B cell (primary cell): ENCODE data around the gene ADAMTS8. TPM values are rescaled to one million over a fixed set of nuclear protein-coding genes. Genes with fewer than 3 reads are reported as not detected.
A peak's percentile ranks its signal among the peaks of the same experiment; 100 is the strongest.

Source experiments
- ATAC-seq: fragments of 200-7000 bp; cut with Tn5 transposase; one replicate; pipeline ENCODE4 v1.10.0; 2021; ENCODE audit warnings: low read depth, mild to moderate bottlenecking, moderate number of reproducible peaks, moderate library complexity
- CTCF ChIA-PET: fragments of 350-600 bp; sonication (Branson Sonifier 250); formaldehyde crosslinking; loops from one replicate; lab custom pipeline; 2021; ENCODE audit warnings: antibody characterized with exemption, inconsistent platforms; lab: Charles Lee
- POLR2A ChIA-PET: fragments of 350-600 bp; sonication (Branson Sonifier 250); formaldehyde crosslinking; loops from one replicate; lab custom pipeline; 2021; ENCODE audit warnings: antibody characterized with exemption; lab: Charles Lee
- DNase-seq: peaks from one replicate; pipeline ENCODE4 v3.0.0; 2013
- H2AFZ ChIP-seq: 2 replicates; pipeline ENCODE4 v1.6.1; 2012; ENCODE audit warnings: mild to moderate bottlenecking, low read depth, low read length; ENCODE audit not compliant: insufficient read depth, poor library complexity, severe bottlenecking
- H3K27ac ChIP-seq, 2 donors: 1 replicate in 1 of 2; 2 replicates in 1 of 2; pipeline ENCODE4 v1.5.1; 2012 to 2013; ENCODE audit warnings: low read length in 2 of 2, mild to moderate bottlenecking in 2 of 2, moderate library complexity in 1 of 2
- H3K27me3 ChIP-seq, 4 experiments: fragments of 200-600 bp in 1 of 4; sonication (generic) in 1 of 4; replicated peaks in 1 of 4; 1 replicate in 2 of 4; 2 replicates in 2 of 4; pipeline versions ENCODE4 v1.6.1 to v1.7.0; 2013 to 2016; ENCODE audit warnings: low read length in 3 of 4, mild to moderate bottlenecking in 2 of 4, mixed read lengths in 1 of 4, moderate library complexity in 1 of 4; ENCODE audit not compliant: insufficient read depth in 4 of 4, control insufficient read depth in 3 of 4; ENCODE audit errors: control extremely low read depth in 1 of 4
- H3K36me3 ChIP-seq, 2 experiments: replicated peaks in 1 of 2; 1 replicate in 1 of 2; 2 replicates in 1 of 2; pipeline versions ENCODE4 v1.6.1 to v1.7.1; 2013; ENCODE audit warnings: low read length in 1 of 2; ENCODE audit not compliant: insufficient read depth in 2 of 2, control insufficient read depth in 1 of 2; ENCODE audit errors: control extremely low read depth in 1 of 2, extremely low read depth in 1 of 2
- H3K4me1 ChIP-seq, 2 donors: fragments of 200-600 bp in 1 of 2; sonication (generic) in 1 of 2; 1 replicate in 1 of 2; 2 replicates in 1 of 2; pipeline versions ENCODE4 v1.5.1 to v1.6.1; 2013 to 2017; ENCODE audit warnings: low read length in 2 of 2; ENCODE audit not compliant: control insufficient read depth in 2 of 2, insufficient read depth in 2 of 2
- H3K4me2 ChIP-seq: replicated peaks from 2 replicates; pipeline ENCODE3; 2012; ENCODE audit warnings: mild to moderate bottlenecking, low read depth, low read length; ENCODE audit not compliant: poor library complexity, severe bottlenecking
- H3K4me3 ChIP-seq, 5 experiments: fragments of 200-600 bp in 1 of 5; sonication (generic) in 1 of 5; 1 replicate in 3 of 5; 2 replicates in 2 of 5; pipeline versions ENCODE4 v1.5.1 to v1.7.0; 2011 to 2016; ENCODE audit warnings: low read length in 4 of 5, mild to moderate bottlenecking in 4 of 5, low read depth in 2 of 5, control low read depth in 1 of 5, moderate library complexity in 1 of 5; ENCODE audit not compliant: insufficient read depth in 1 of 5; ENCODE audit errors: control extremely low read depth in 1 of 5, extremely low read depth in 1 of 5
- H3K79me2 ChIP-seq: fragments of 200-600 bp; sonication (generic); one replicate; pipeline ENCODE4 v1.6.0; 2016; ENCODE audit warnings: low read length; ENCODE audit not compliant: control insufficient read depth, insufficient read depth
- H3K9ac ChIP-seq: fragments of 200-600 bp; sonication (generic); 2 replicates; pipeline ENCODE4 v1.6.1; 2017; ENCODE audit warnings: mild to moderate bottlenecking, low read length, moderate library complexity
- H3K9me3 ChIP-seq, 3 donors: one replicate each; pipeline versions ENCODE4 v1.6.1 to v1.7.1; 2013; ENCODE audit warnings: low read length in 2 of 3; ENCODE audit not compliant: control insufficient read depth in 2 of 3, insufficient read depth in 1 of 3; ENCODE audit errors: control extremely low read depth in 1 of 3
- H4K20me1 ChIP-seq: 2 replicates; pipeline ENCODE4 v1.6.0; 2012; ENCODE audit warnings: mild to moderate bottlenecking, low read length; ENCODE audit not compliant: insufficient read depth, control insufficient read depth, poor library complexity, severe bottlenecking
- H3K27ac Mint-ChIP-seq: one replicate; pipeline ENCODE4 v1.8.0; 2021; ENCODE audit warnings: mixed read lengths
- H3K27me3 Mint-ChIP-seq: one replicate; pipeline ENCODE4 v1.8.0; 2021; ENCODE audit warnings: mixed read lengths
- H3K4me1 Mint-ChIP-seq: one replicate; pipeline ENCODE4 v1.8.0; 2021; ENCODE audit warnings: mixed read lengths
- H3K4me3 Mint-ChIP-seq: one replicate; pipeline ENCODE4 v1.8.0; 2021; ENCODE audit warnings: mixed read lengths
- H3K9me3 Mint-ChIP-seq: one replicate; pipeline ENCODE4 v1.8.0; 2022; ENCODE audit warnings: mixed read lengths; ENCODE audit not compliant: insufficient read depth
- CTCF ChIP-seq: fragments of 200-600 bp; IDR thresholded peaks from one replicate; pipeline ENCODE4 v1.8.0; 2022; ENCODE audit warnings: antibody characterized with exemption, mild to moderate bottlenecking
- EZH2 ChIP-seq: IDR thresholded peaks from 2 replicates; pipeline ENCODE4 v1.6.1; 2012; ENCODE audit warnings: borderline replicate concordance, low read depth, mild to moderate bottlenecking, moderate library complexity, low read length; ENCODE audit not compliant: insufficient read depth, poor library complexity, severe bottlenecking
- WGBS: methylation state at CpG from one replicate; pipeline ENCODE4 v1.1.5; 2013; ENCODE audit warnings: missing lambda C conversion rate; ENCODE audit not compliant: insufficient coverage; 5-methylcytosine and 5-hydroxymethylcytosine counted together
- intact Hi-C: fragments of 100-400 bp; cut with micrococcal nuclease; formaldehyde crosslinking; loops from one replicate; pipeline ENCODE4 v1.10.0; 2022
- polyA plus RNA-seq: library from polyadenylated mRNA; depleted of rRNA; stranded (reverse); fragments of >200 nt; gene quantifications from 2 replicates; pipeline ENCODE4 v1.2.3, GENCODE V29; 2012
- total RNA-seq, 2 donors: library from RNA; stranded (reverse); fragments of 120-200 nt in 1 of 2; gene quantifications; 1 replicate in 1 of 2; 2 replicates in 1 of 2; pipeline versions ENCODE4 v1.2.3 to v1.2.4, GENCODE V29; 2013 to 2022

ADAMTS8 gene
- total and polyA plus RNA-seq, 2 donors (not counting 1 experiment from before 2014, with no cell fraction given): not detected

- Histone ChIP-seq H3K4me3 (no peak overlapping the region), H3K9me3 (no peaks in the 10 kb centered on the region), H4K20me1 (no peaks in the 10 kb centered on the region), H3K4me1 (peaks cover 9 to 17% of the 10 kb centered on the region in 2 donors), H3K27ac (no peak overlapping the region), H3K36me3 (no peaks in the 10 kb centered on the region), H3K27me3 (peaks cover 0 to 52% (median 28%) of the 10 kb centered on the region in 4 experiments), H3K4me2 (no peak overlapping the region), H3K79me2 (no peaks in the 10 kb centered on the region), H2AFZ (no peak overlapping the region), H3K9ac (no peak overlapping the region)
- POLR2A ChIA-PET: no interaction called here
- no CpG with 5 or more reads among the region's 2 CpGs for WGBS
- no peak for ATAC-seq
- no peak for TF ChIP-seq EZH2
- TF ChIP-seq CTCF: no peak
- Mint-ChIP-seq H3K4me3 (peak overlapping the region; percentile 67), H3K27me3 (peaks cover 50% of the 10 kb centered on the region), H3K27ac (no peak overlapping the region), H3K9me3 (no peaks in the 10 kb centered on the region), H3K4me1 (peaks cover 14% of the 10 kb centered on the region)
- intact Hi-C loops: no loop called here
- DNase-seq: no peak
- CTCF ChIA-PET: interaction anchor here (1.4 to 6.8 kb wide), 3 partner anchors 25 to 432 kb away, joined by 3 to 112 read pairs (median 5); no protein-coding TSS in a partner anchor
These were observed 792 bp upstream of the ADAMTS8 start for GRCh38 chr11:130429120-130429681.

- no peak overlapping the region for H2AFZ ChIP-seq
- intact Hi-C loops: no loop called here
- 2% methylated on average over 84 of the region's 84 CpGs for WGBS
- H4K20me1 ChIP-seq: no peaks in the 10 kb centered on the region
- POLR2A ChIA-PET: no interaction called here
- no peaks in the 10 kb centered on the region for H3K9me3 Mint-ChIP-seq
- H3K4me1 Mint-ChIP-seq: peaks cover 14% of the 10 kb centered on the region
- H3K4me1 ChIP-seq: peaks cover 9 to 17% of the 10 kb centered on the region in 2 donors
- CTCF ChIA-PET: interaction anchor here (1.3 to 6.8 kb wide), 3 partner anchors 215 to 433 kb away, joined by 5 to 112 read pairs (median 6); no protein-coding TSS in a partner anchor
- peak overlapping the region in 1 of 5 experiments; percentile 33 for H3K4me3 ChIP-seq
- H3K27ac Mint-ChIP-seq: no peak overlapping the region
- peak overlapping the region; percentile 59 for H3K4me3 Mint-ChIP-seq
- H3K27me3 ChIP-seq: peaks cover 0 to 55% (median 28%) of the 10 kb centered on the region in 4 experiments
- no peaks in the 10 kb centered on the region for H3K9me3 ChIP-seq
- ATAC-seq (no peak), DNase-seq (peak; percentile 22)
- peak overlapping the region; percentile 71 for H3K4me2 ChIP-seq
- no peaks in the 10 kb centered on the region for H3K36me3 ChIP-seq
- H3K9ac ChIP-seq: no peak overlapping the region
- H3K27ac ChIP-seq: no peak overlapping the region
- TF ChIP-seq EZH2: no peak
- no peak for TF ChIP-seq CTCF
- H3K27me3 Mint-ChIP-seq: peaks cover 56% of the 10 kb centered on the region
- H3K79me2 ChIP-seq: no peaks in the 10 kb centered on the region
These were observed 661 bp downstream of the ADAMTS8 start for GRCh38 chr11:130427581-130428315.
